Endothelial cell of umbilical vein (primary cell): ENCODE results near the gene VGLL4. TPM values are rescaled to one million over a fixed set of nuclear protein-coding genes. Genes with fewer than 3 reads are reported as not detected.

Source experiments
- BruUV-seq: library from RNA; stranded (reverse); fragments of 400-500 nt; replicated peaks from 2 replicates; lab custom pipeline; 2021; lab: Mats Ljungman, UMichigan
- CTCF ChIA-PET: fragments of 300-600, 350-600 bp; sonication (Branson Sonifier 250); formaldehyde crosslinking; loops from one replicate; lab custom pipeline; 2021; ENCODE audit warnings: antibody characterized with exemption, inconsistent platforms; lab: Charles Lee
- POLR2A ChIA-PET: fragments of 300-600, 350-600 bp; sonication (Branson Sonifier 250); formaldehyde crosslinking; loops from one replicate; lab custom pipeline; 2021; ENCODE audit warnings: antibody characterized with exemption, inconsistent platforms; lab: Charles Lee
- DNase-seq: peaks from one replicate; pipeline ENCODE4 v3.0.0-alpha.2; 2011; ENCODE audit warnings: low read depth, low spot score
- FAIRE-seq: peaks from 2 replicates; lab custom pipeline; 2011; peaks lifted over from hg19 to GRCh38; lab: Jason Lieb, UNC
- H2AFZ ChIP-seq: 2 replicates; pipeline ENCODE4 v1.6.0; 2012; ENCODE audit warnings: low read depth, low read length, control low read depth, inconsistent platforms
- H3K27ac ChIP-seq: 2 replicates; pipeline ENCODE4 v1.5.1; 2011; ENCODE audit warnings: low read depth, mild to moderate bottlenecking, control low read depth, low read length, moderate library complexity; ENCODE audit not compliant: insufficient read depth
- H3K27me3 ChIP-seq, 2 experiments: 2 replicates each; pipeline versions ENCODE4 v1.6.0 to v1.6.1; 2011; ENCODE audit warnings: low read length in 2 of 2, mixed read lengths in 1 of 2; ENCODE audit not compliant: control insufficient read depth in 2 of 2, insufficient read depth in 2 of 2
- H3K36me3 ChIP-seq, 2 experiments: 2 replicates in 1 of 2; 3 replicates in 1 of 2; pipeline ENCODE4 v1.5.1; 2011; ENCODE audit warnings: low read length in 2 of 2, mild to moderate bottlenecking in 1 of 2, moderate library complexity in 1 of 2; ENCODE audit not compliant: control insufficient read depth in 2 of 2, insufficient read depth in 2 of 2; ENCODE audit errors: extremely low read depth in 1 of 2
- H3K4me1 ChIP-seq: 3 replicates; pipeline ENCODE4 v1.5.1; 2011; ENCODE audit warnings: mild to moderate bottlenecking, low read length; ENCODE audit not compliant: control insufficient read depth, insufficient read depth; ENCODE audit errors: extremely low read depth
- H3K4me2 ChIP-seq: 2 replicates; pipeline ENCODE4 v1.6.1; 2011; ENCODE audit warnings: low read length, control low read depth, mixed read lengths; ENCODE audit not compliant: insufficient read depth
- H3K4me3 ChIP-seq, 3 experiments: fragments of 200-600 bp in 1 of 3; sonication (generic), shearing (Covaris generic) in 1 of 3; replicated peaks in 1 of 3; 2 replicates each; pipeline ENCODE4 v1.5.1; 2011 to 2016; ENCODE audit warnings: control low read depth in 3 of 3, low read length in 3 of 3, mild to moderate bottlenecking in 2 of 3, inconsistent platforms in 1 of 3, low read depth in 1 of 3, moderate library complexity in 1 of 3; ENCODE audit not compliant: insufficient read depth in 1 of 3
- H3K79me2 ChIP-seq: 2 replicates; pipeline ENCODE4 v1.6.0; 2012; ENCODE audit warnings: low read length, inconsistent platforms; ENCODE audit not compliant: control insufficient read depth, insufficient read depth
- H3K9ac ChIP-seq: replicated peaks from 2 replicates; pipeline ENCODE3; 2011; ENCODE audit warnings: low read length, control low read depth; ENCODE audit not compliant: insufficient read depth; ENCODE audit errors: extremely low read depth
- H3K9me1 ChIP-seq: replicated peaks from 3 replicates; pipeline ENCODE4 v1.6.0; 2011; ENCODE audit warnings: mild to moderate bottlenecking, low read length; ENCODE audit not compliant: control insufficient read depth, insufficient read depth; ENCODE audit errors: extremely low read depth
- H3K9me3 ChIP-seq: replicated peaks from 2 replicates; pipeline ENCODE4 v1.5.1; 2012; ENCODE audit warnings: low read length, inconsistent platforms; ENCODE audit not compliant: control insufficient read depth, insufficient read depth
- H4K20me1 ChIP-seq: replicated peaks from 2 replicates; pipeline ENCODE3; 2011; ENCODE audit warnings: mild to moderate bottlenecking, low read length; ENCODE audit not compliant: control insufficient read depth, insufficient read depth; ENCODE audit errors: extremely low read depth
- CTCF ChIP-seq, 2 donors: IDR thresholded peaks; 1 replicate in 1 of 2; 2 replicates in 1 of 2; pipeline ENCODE4 v1.5.1; 2011; ENCODE audit warnings: low read length in 2 of 2, mild to moderate bottlenecking in 2 of 2, moderate library complexity in 2 of 2, control low read depth in 1 of 2, inconsistent platforms in 1 of 2, low read depth in 1 of 2; ENCODE audit not compliant: insufficient read depth in 1 of 2; ENCODE audit errors: extremely low read depth in 1 of 2
- EZH2 ChIP-seq: IDR thresholded peaks from 2 replicates; pipeline ENCODE4 v1.6.1; 2012; ENCODE audit warnings: borderline replicate concordance, low read depth, mild to moderate bottlenecking, moderate library complexity, low read length, inconsistent platforms; ENCODE audit not compliant: severe bottlenecking
- FOS ChIP-seq: IDR thresholded peaks from 2 replicates; pipeline ENCODE4 v1.6.1; 2011; ENCODE audit warnings: mild to moderate bottlenecking, low read length, moderate library complexity, borderline replicate concordance; ENCODE audit not compliant: insufficient read depth
- GATA2 ChIP-seq: IDR thresholded peaks from 2 replicates; pipeline ENCODE4 v1.7.0; 2011; ENCODE audit warnings: low read depth, mild to moderate bottlenecking, moderate library complexity, mixed read lengths, low read length; ENCODE audit not compliant: insufficient read length, insufficient read depth
- JUN ChIP-seq: IDR thresholded peaks from 2 replicates; pipeline ENCODE4 v1.6.1; 2011; ENCODE audit warnings: borderline replicate concordance, low read depth; ENCODE audit not compliant: insufficient read length, insufficient read depth
- MAX ChIP-seq: IDR thresholded peaks from 2 replicates; pipeline ENCODE4 v1.6.1; 2011; ENCODE audit not compliant: insufficient read depth, insufficient read length
- MYC ChIP-seq: IDR thresholded peaks from one replicate; pipeline ENCODE4 v1.6.1; 2011; ENCODE audit warnings: mild to moderate bottlenecking, low read depth, low read length
- POLR2A ChIP-seq: IDR thresholded peaks from 2 replicates; pipeline ENCODE4 v1.6.1; 2012; ENCODE audit warnings: low read depth, mild to moderate bottlenecking, control low read depth, low read length
- POLR2AphosphoS5 ChIP-seq: IDR thresholded peaks from 2 replicates; pipeline ENCODE4 v1.6.1; 2012; ENCODE audit warnings: low read depth, mild to moderate bottlenecking, control low read depth, low read length, moderate library complexity; ENCODE audit not compliant: insufficient read depth
- dilution Hi-C: fragments of 300-500 bp; cut with MboI; formaldehyde crosslinking; loops from one replicate; pipeline ENCODE4 v1.15.0; 2019; ENCODE audit warnings: low sequenced_read_pairs; ENCODE audit not compliant: extremely low pct_ligation_motif_present
- intact Hi-C: fragments of 100-400 bp; cut with micrococcal nuclease; formaldehyde crosslinking; loops from one replicate; pipeline ENCODE4 v1.10.0; 2022
- polyA plus RNA-seq, 4 experiments: library from polyadenylated mRNA; depleted of rRNA in 3 of 4; stranded (reverse) in 3 of 4; unstranded in 1 of 4; fragments of >200 nt; gene quantifications; 2 replicates each; pipeline versions ENCODE4 v1.2.1 to v1.2.3, GENCODE V29; 2011 to 2012; ENCODE audit warnings: missing spikeins in 1 of 4
- small RNA-seq: library from RNA; depleted of rRNA; stranded (forward); fragments of <200 nt; gene quantifications from one replicate; pipeline ENCODE3, GENCODE V24; 2012; ENCODE audit warnings: low replicate concordance, low read depth; ENCODE audit not compliant: insufficient read depth, insufficient read length
- total RNA-seq: library from RNA; stranded (reverse); gene quantifications from 2 replicates; pipeline ENCODE4 v1.2.3, GENCODE V29; 2021

Gene VGLL4
- total and polyA plus RNA-seq, 2 donors (not counting 3 experiments of a cell fraction or from before 2014, with no cell fraction given), result 67.0 to 78.9 TPM

GRCh38 chr3:11507719-11508118 lies 136.0 kb downstream of the VGLL4 start:
- CTCF ChIA-PET, result interaction anchor here (2.3 to 2.8 kb wide), 2 partner anchors 11 to 128 kb away, joined by 7 to 14 read pairs; no protein-coding TSS in a partner anchor
- no TSS peak for BruUV-seq
- H3K4me3 ChIP-seq, result no peak overlapping the region

More at GRCh38 chr3:11507719-11508118, 136.0 kb downstream of the VGLL4 start:
- no peaks in the 10 kb centered on the region for H3K36me3 ChIP-seq
- dilution Hi-C loops, result no loop called here
- no peaks in the 10 kb centered on the region for H3K9me3 ChIP-seq
- FAIRE-seq, result peak; percentile 38
- H3K9me1 ChIP-seq, result peaks cover 3% of the 10 kb centered on the region
- no peak overlapping the region for H3K9ac ChIP-seq
- DNase-seq, result no peak
- intact Hi-C loops, result no loop called here
- H3K4me2 ChIP-seq, result no peak overlapping the region
- no peak overlapping the region for H2AFZ ChIP-seq
- no peak for TF ChIP-seq CTCF (IDR thresholded peaks at IDR 0.05; ENCODE audit: extremely low read depth in 1 of 2, insufficient read depth in 1 of 2, low read depth in 1 of 2, low read length in 2 of 2)
- no peak for TF ChIP-seq FOS
- TF ChIP-seq MYC, result no peak
- TF ChIP-seq POLR2A, result no peak
- TF ChIP-seq POLR2AphosphoS5, result no peak
- no peak for TF ChIP-seq GATA2
- no peak for TF ChIP-seq JUN
- TF ChIP-seq EZH2, result no peak
- no peak for TF ChIP-seq MAX
- POLR2A ChIA-PET, result no interaction called here
- peaks cover 31% of the 10 kb centered on the region for H3K4me1 ChIP-seq
- no peak overlapping the region for H3K27ac ChIP-seq
- no peaks in the 10 kb centered on the region for H4K20me1 ChIP-seq
- no peaks in the 10 kb centered on the region for H3K27me3 ChIP-seq
- H3K79me2 ChIP-seq, result no peaks in the 10 kb centered on the region

Small RNA genes within 50 kb of the gene (small RNA-seq; reads per million reads assigned to genes)
- not detected for gene AC022001.1

Other genes starting within 250 kb of the VGLL4 start
- 25.1 and 29.7 TPM in 2 replicates for gene TAMM41, start 203.0 kb upstream of the VGLL4 start, total RNA-seq
- gene TAMM41, start 203.0 kb upstream of the VGLL4 start, polyA plus RNA-seq, result 12.6 and 18.7 TPM in 2 replicates